HEK293 (cell line): ENCODE data around the gene DIRAS1.

Source experiments
- CTCF ChIA-PET: fragments of 350-600 bp; formaldehyde crosslinking; extraction: SDS; loops from one replicate; lab custom pipeline; 2021; ENCODE audit warnings: antibody characterized with exemption; lab: Yijun Ruan, JAX
- POLR2A ChIA-PET: fragments of 300-600 bp; formaldehyde crosslinking; extraction: SDS; loops from one replicate; lab custom pipeline; 2020; ENCODE audit warnings: antibody characterized with exemption, inconsistent platforms; lab: Yijun Ruan, JAX
- H3K27ac ChIP-seq: fragments of 200-500 bp; sonication (Bioruptor generic); 2 replicates; pipeline ENCODE4 v1.5.1; 2014; ENCODE audit warnings: low read depth, low read length, control low read depth, inconsistent platforms; ENCODE audit errors: extremely low read depth
- H3K36me3 ChIP-seq, 2 experiments: fragments of 200-500 bp in 1 of 2; sonication (Bioruptor generic) in 1 of 2; 1 replicate in 1 of 2; 2 replicates in 1 of 2; pipeline ENCODE4 v1.5.1; 2014 to 2017; ENCODE audit warnings: inconsistent platforms in 2 of 2, low read length in 2 of 2; ENCODE audit not compliant: control insufficient read depth in 2 of 2, insufficient read depth in 1 of 2
- H3K4me1 ChIP-seq: fragments of 200-500 bp; sonication (Bioruptor generic); 2 replicates; pipeline ENCODE4 v1.5.1; 2014; ENCODE audit warnings: mild to moderate bottlenecking, low read length, inconsistent platforms; ENCODE audit not compliant: control insufficient read depth, insufficient read depth
- H3K4me3 ChIP-seq: 2 replicates; pipeline ENCODE4 v1.5.1; 2011; ENCODE audit warnings: low read depth, mild to moderate bottlenecking, control low read depth, low read length, moderate library complexity
- H3K9me3 ChIP-seq: fragments of 200-500 bp; sonication (Bioruptor generic); 2 replicates; pipeline ENCODE4 v1.5.1; 2014; ENCODE audit warnings: low read depth, low read length, inconsistent platforms; ENCODE audit not compliant: control insufficient read depth, insufficient read depth
- BCL11A ChIP-seq: fragments of 450-650 bp; formaldehyde crosslinking; IDR thresholded peaks from 2 replicates; pipeline ENCODE4 v1.5.1; 2016; ENCODE audit warnings: low read depth, missing biosample characterization, missing genetic modification characterization
- FEZF1 ChIP-seq: fragments of 450-650 bp; formaldehyde crosslinking; IDR thresholded peaks from 2 replicates; pipeline ENCODE4 v1.5.1; 2016; ENCODE audit warnings: missing biosample characterization, missing genetic modification characterization
- KLF1 ChIP-seq: fragments of 450-650 bp; formaldehyde crosslinking; IDR thresholded peaks from 2 replicates; pipeline ENCODE4 v1.5.1; 2016; ENCODE audit warnings: missing biosample characterization, missing genetic modification characterization
- KLF10 ChIP-seq: fragments of 450-650 bp; IDR thresholded peaks from 2 replicates; pipeline ENCODE4 v1.5.1; 2018; ENCODE audit warnings: missing biosample characterization, mild to moderate bottlenecking, missing genetic modification characterization
- KLF8 ChIP-seq: fragments of 450-650 bp; formaldehyde crosslinking; IDR thresholded peaks from 2 replicates; pipeline ENCODE4 v1.5.1; 2016; ENCODE audit warnings: missing biosample characterization, missing genetic modification characterization
- MEIS1 ChIP-seq: sonication (generic); formaldehyde crosslinking; IDR thresholded peaks from 2 replicates; pipeline ENCODE4 v1.8.1; 2022; ENCODE audit warnings: missing genetic modification reagents, mild to moderate bottlenecking, borderline replicate concordance
- MZF1 ChIP-seq: fragments of 450-650 bp; formaldehyde crosslinking; IDR thresholded peaks from 2 replicates; pipeline ENCODE4 v1.5.1; 2017; ENCODE audit warnings: missing biosample characterization, missing genetic modification characterization, borderline replicate concordance
- OVOL3 ChIP-seq: fragments of 450-650 bp; formaldehyde crosslinking; IDR thresholded peaks from 2 replicates; pipeline ENCODE4 v1.5.1; 2016; ENCODE audit warnings: missing biosample characterization, missing genetic modification characterization
- SCRT2 ChIP-seq: fragments of 450-650 bp; formaldehyde crosslinking; IDR thresholded peaks from 2 replicates; pipeline ENCODE4 v1.5.1; 2016; ENCODE audit warnings: missing biosample characterization, missing genetic modification characterization
- YY1 ChIP-seq: fragments of 450-650 bp; formaldehyde crosslinking; IDR thresholded peaks from 2 replicates; pipeline ENCODE4 v1.5.1; 2018; ENCODE audit warnings: missing biosample characterization, missing genetic modification characterization
- ZNF114 ChIP-seq: fragments of 450-650 bp; formaldehyde crosslinking; IDR thresholded peaks from 2 replicates; pipeline ENCODE4 v1.5.0; 2017; ENCODE audit warnings: missing biosample characterization, missing genetic modification characterization
- ZNF146 ChIP-seq: fragments of 450-650 bp; formaldehyde crosslinking; IDR thresholded peaks from 2 replicates; pipeline ENCODE4 v1.5.1; 2016; ENCODE audit warnings: missing biosample characterization, missing genetic modification characterization
- ZNF157 ChIP-seq: fragments of 450-650 bp; formaldehyde crosslinking; IDR thresholded peaks from 2 replicates; pipeline ENCODE4 v1.5.1; 2016; ENCODE audit warnings: missing biosample characterization, missing genetic modification characterization
- ZNF223 ChIP-seq: fragments of 450-650 bp; formaldehyde crosslinking; IDR thresholded peaks from 2 replicates; pipeline ENCODE4 v1.5.1; 2016; ENCODE audit warnings: missing biosample characterization, missing genetic modification characterization
- ZNF239 ChIP-seq: fragments of 450-650 bp; formaldehyde crosslinking; IDR thresholded peaks from 2 replicates; pipeline ENCODE4 v1.5.1; 2016; ENCODE audit warnings: missing biosample characterization, missing genetic modification characterization
- ZNF248 ChIP-seq: fragments of 450-650 bp; formaldehyde crosslinking; IDR thresholded peaks from 2 replicates; pipeline ENCODE4 v1.5.1; 2017; ENCODE audit warnings: missing biosample characterization, missing genetic modification characterization
- ZNF433 ChIP-seq: fragments of 450-650 bp; formaldehyde crosslinking; IDR thresholded peaks from 2 replicates; pipeline ENCODE4 v1.5.1; 2016; ENCODE audit warnings: missing biosample characterization, missing genetic modification characterization, low read depth
- ZNF529 ChIP-seq: fragments of 450-650 bp; formaldehyde crosslinking; IDR thresholded peaks from 2 replicates; pipeline ENCODE4 v1.5.1; 2017; ENCODE audit warnings: missing genetic modification characterization, missing biosample characterization; ENCODE audit not compliant: insufficient replicate concordance
- ZNF544 ChIP-seq: fragments of 450-650 bp; formaldehyde crosslinking; IDR thresholded peaks from 2 replicates; pipeline ENCODE4 v1.5.0; 2017; ENCODE audit warnings: missing biosample characterization, missing genetic modification characterization
- ZNF585B ChIP-seq: fragments of 450-650 bp; formaldehyde crosslinking; IDR thresholded peaks from 2 replicates; pipeline ENCODE4 v1.5.1; 2016; ENCODE audit warnings: missing biosample characterization, missing genetic modification characterization
- ZNF596 ChIP-seq: fragments of 450-650 bp; IDR thresholded peaks from 2 replicates; pipeline ENCODE4 v1.5.0; 2018; ENCODE audit warnings: missing biosample characterization, mild to moderate bottlenecking, missing genetic modification characterization, moderate library complexity
- ZNF660 ChIP-seq: fragments of 450-650 bp; IDR thresholded peaks from 2 replicates; pipeline ENCODE4 v1.5.1; 2018; ENCODE audit warnings: missing biosample characterization, mild to moderate bottlenecking, missing genetic modification characterization
- ZNF701 ChIP-seq: fragments of 450-650 bp; formaldehyde crosslinking; IDR thresholded peaks from 2 replicates; pipeline ENCODE4 v1.5.1; 2016; ENCODE audit warnings: missing biosample characterization, missing genetic modification characterization
- ZNF776 ChIP-seq: fragments of 450-650 bp; formaldehyde crosslinking; IDR thresholded peaks from 2 replicates; pipeline ENCODE4 v1.5.0; 2017; ENCODE audit warnings: missing biosample characterization, missing genetic modification characterization, borderline replicate concordance
- ZNF837 ChIP-seq: fragments of 450-650 bp; formaldehyde crosslinking; IDR thresholded peaks from 2 replicates; pipeline ENCODE4 v1.5.1; 2016; ENCODE audit warnings: missing biosample characterization, missing genetic modification characterization
- ZNF843 ChIP-seq: fragments of 450-650 bp; formaldehyde crosslinking; IDR thresholded peaks from 2 replicates; pipeline ENCODE4 v1.5.1; 2016; ENCODE audit warnings: missing biosample characterization, missing genetic modification characterization
- ZSCAN23 ChIP-seq: fragments of 450-650 bp; formaldehyde crosslinking; IDR thresholded peaks from 2 replicates; pipeline ENCODE4 v1.5.1; 2016; ENCODE audit warnings: missing biosample characterization, missing genetic modification characterization
- ZSCAN5A ChIP-seq: fragments of 450-650 bp; formaldehyde crosslinking; IDR thresholded peaks from 2 replicates; pipeline ENCODE4 v1.5.1; 2016; ENCODE audit warnings: missing biosample characterization, missing genetic modification characterization
- TF ChIP-seq, protein P1 (sequence below): fragments of 450-650 bp; formaldehyde crosslinking; IDR thresholded peaks from 2 replicates; pipeline ENCODE4 v1.5.1; 2016; ENCODE audit warnings: missing biosample characterization, missing genetic modification characterization, low read depth
- TF ChIP-seq, protein P2 (sequence below): fragments of 450-650 bp; formaldehyde crosslinking; conservative IDR thresholded peaks from 2 replicates; pipeline ENCODE4 v1.5.1; 2016; ENCODE audit warnings: low read depth, missing biosample characterization, missing genetic modification characterization

Gene DIRAS1

GRCh38 chr19:2769218-2769617 is 48.0 kb upstream of the DIRAS1 start:
- Histone ChIP-seq H3K27ac (no peak overlapping the region), H3K4me1 (no peaks in the 10 kb centered on the region), H3K9me3 (no peaks in the 10 kb centered on the region), H3K4me3 (no peak overlapping the region), H3K36me3 (peaks cover 21 to 70% of the 10 kb centered on the region in 2 experiments)
- TF ChIP-seq ZNF843, result no peak
- TF ChIP-seq OVOL3 (tag by site-specific recombination), result no peak
- TF ChIP-seq ZNF660 (tag by site-specific recombination), result no peak
- no peak for TF ChIP-seq KLF8 (tag by site-specific recombination)
- TF ChIP-seq MZF1 (tag by site-specific recombination), result no peak
- no peak for TF ChIP-seq ZNF585B
- TF ChIP-seq ZNF433 (tag by site-specific recombination), result no peak
- no peak for TF ChIP-seq ZNF544
- no peak for TF ChIP-seq ZNF837 (tag by site-specific recombination)
- TF ChIP-seq, protein P1, sequence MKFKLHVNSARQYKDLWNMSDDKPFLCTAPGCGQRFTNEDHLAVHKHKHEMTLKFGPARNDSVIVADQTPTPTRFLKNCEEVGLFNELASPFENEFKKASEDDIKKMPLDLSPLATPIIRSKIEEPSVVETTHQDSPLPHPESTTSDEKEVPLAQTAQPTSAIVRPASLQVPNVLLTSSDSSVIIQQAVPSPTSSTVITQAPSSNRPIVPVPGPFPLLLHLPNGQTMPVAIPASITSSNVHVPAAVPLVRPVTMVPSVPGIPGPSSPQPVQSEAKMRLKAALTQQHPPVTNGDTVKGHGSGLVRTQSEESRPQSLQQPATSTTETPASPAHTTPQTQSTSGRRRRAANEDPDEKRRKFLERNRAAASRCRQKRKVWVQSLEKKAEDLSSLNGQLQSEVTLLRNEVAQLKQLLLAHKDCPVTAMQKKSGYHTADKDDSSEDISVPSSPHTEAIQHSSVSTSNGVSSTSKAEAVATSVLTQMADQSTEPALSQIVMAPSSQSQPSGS (tag by site-specific recombination), result no peak
- no peak for TF ChIP-seq SCRT2 (tag by site-specific recombination)
- no peak for TF ChIP-seq YY1
- no peak for TF ChIP-seq MEIS1 (CRISPR knock-in tag)
- TF ChIP-seq ZNF529 (tag by site-specific recombination), result no peak
- TF ChIP-seq ZNF223 (tag by site-specific recombination), result no peak
- no peak for TF ChIP-seq KLF10
- no peak for TF ChIP-seq ZNF114 (tag by site-specific recombination)
- no peak for TF ChIP-seq BCL11A (tag by site-specific recombination)
- TF ChIP-seq ZNF248, result no peak
- ChIA-PET CTCF (no interaction called here), POLR2A (no interaction called here)

GRCh38 chr19:2768365-2769132 is 47.4 kb upstream of the DIRAS1 start:
- Histone ChIP-seq H3K4me1 (no peaks in the 10 kb centered on the region), H3K4me3 (no peak overlapping the region), H3K9me3 (no peaks in the 10 kb centered on the region), H3K27ac (no peak overlapping the region), H3K36me3 (peaks cover 21 to 71% of the 10 kb centered on the region in 2 experiments)
- ChIA-PET CTCF (interaction anchor here (0.6 to 0.8 kb wide), 2 partner anchors 20 to 120 kb away, joined by 3 read pairs; no protein-coding TSS in a partner anchor), POLR2A (no interaction called here)
- TF ChIP-seq ZNF239 (tag by site-specific recombination), result no peak
- TF ChIP-seq ZSCAN23 (tag by site-specific recombination), result no peak
- TF ChIP-seq ZNF146, result no peak
- TF ChIP-seq, protein P2, sequence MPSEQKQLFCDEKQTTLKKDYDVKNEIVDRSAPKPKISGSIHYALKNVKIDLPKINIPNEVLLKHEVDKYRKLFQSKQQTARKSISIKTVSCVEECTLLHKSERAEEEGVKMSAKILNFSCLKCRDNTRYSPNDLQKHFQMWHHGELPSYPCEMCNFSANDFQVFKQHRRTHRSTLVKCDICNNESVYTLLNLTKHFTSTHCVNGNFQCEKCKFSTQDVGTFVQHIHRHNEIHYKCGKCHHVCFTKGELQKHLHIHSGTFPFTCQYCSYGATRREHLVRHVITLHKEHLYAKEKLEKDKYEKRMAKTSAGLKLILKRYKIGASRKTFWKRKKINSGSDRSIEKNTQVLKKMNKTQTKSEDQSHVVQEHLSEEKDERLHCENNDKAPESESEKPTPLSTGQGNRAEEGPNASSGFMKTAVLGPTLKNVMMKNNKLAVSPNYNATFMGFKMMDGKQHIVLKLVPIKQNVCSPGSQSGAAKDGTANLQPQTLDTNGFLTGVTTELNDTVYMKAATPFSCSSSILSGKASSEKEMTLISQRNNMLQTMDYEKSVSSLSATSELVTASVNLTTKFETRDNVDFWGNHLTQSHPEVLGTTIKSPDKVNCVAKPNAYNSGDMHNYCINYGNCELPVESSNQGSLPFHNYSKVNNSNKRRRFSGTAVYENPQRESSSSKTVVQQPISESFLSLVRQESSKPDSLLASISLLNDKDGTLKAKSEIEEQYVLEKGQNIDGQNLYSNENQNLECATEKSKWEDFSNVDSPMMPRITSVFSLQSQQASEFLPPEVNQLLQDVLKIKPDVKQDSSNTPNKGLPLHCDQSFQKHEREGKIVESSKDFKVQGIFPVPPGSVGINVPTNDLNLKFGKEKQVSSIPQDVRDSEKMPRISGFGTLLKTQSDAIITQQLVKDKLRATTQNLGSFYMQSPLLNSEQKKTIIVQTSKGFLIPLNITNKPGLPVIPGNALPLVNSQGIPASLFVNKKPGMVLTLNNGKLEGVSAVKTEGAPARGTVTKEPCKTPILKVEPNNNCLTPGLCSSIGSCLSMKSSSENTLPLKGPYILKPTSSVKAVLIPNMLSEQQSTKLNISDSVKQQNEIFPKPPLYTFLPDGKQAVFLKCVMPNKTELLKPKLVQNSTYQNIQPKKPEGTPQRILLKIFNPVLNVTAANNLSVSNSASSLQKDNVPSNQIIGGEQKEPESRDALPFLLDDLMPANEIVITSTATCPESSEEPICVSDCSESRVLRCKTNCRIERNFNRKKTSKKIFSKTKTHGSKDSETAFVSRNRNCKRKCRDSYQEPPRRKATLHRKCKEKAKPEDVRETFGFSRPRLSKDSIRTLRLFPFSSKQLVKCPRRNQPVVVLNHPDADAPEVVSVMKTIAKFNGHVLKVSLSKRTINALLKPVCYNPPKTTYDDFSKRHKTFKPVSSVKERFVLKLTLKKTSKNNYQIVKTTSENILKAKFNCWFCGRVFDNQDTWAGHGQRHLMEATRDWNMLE (tag by site-specific recombination), result no peak
- no peak for TF ChIP-seq ZNF701 (tag by site-specific recombination)
- no peak for TF ChIP-seq YY1
- no peak for TF ChIP-seq ZNF544
- no peak for TF ChIP-seq FEZF1 (tag by site-specific recombination)
- TF ChIP-seq ZSCAN5A (tag by site-specific recombination), result no peak
- no peak for TF ChIP-seq ZNF776 (tag by site-specific recombination)
- TF ChIP-seq KLF1 (tag by site-specific recombination), result no peak
- no peak for TF ChIP-seq ZNF114 (tag by site-specific recombination)
- TF ChIP-seq ZNF157 (tag by site-specific recombination), result no peak
- no peak for TF ChIP-seq ZNF596 (tag by site-specific recombination)
